ENCODE data around the gene LAPTM5. TPM values are rescaled to one million over a fixed set of nuclear protein-coding genes. Genes with fewer than 3 reads are reported as not detected.
A peak's percentile ranks its signal among the peaks of the same experiment; 100 is the strongest.

LAPTM5 gene
- total RNA-seq, 1 donor from 2014 or later, result 31.5 TPM

DNA sequence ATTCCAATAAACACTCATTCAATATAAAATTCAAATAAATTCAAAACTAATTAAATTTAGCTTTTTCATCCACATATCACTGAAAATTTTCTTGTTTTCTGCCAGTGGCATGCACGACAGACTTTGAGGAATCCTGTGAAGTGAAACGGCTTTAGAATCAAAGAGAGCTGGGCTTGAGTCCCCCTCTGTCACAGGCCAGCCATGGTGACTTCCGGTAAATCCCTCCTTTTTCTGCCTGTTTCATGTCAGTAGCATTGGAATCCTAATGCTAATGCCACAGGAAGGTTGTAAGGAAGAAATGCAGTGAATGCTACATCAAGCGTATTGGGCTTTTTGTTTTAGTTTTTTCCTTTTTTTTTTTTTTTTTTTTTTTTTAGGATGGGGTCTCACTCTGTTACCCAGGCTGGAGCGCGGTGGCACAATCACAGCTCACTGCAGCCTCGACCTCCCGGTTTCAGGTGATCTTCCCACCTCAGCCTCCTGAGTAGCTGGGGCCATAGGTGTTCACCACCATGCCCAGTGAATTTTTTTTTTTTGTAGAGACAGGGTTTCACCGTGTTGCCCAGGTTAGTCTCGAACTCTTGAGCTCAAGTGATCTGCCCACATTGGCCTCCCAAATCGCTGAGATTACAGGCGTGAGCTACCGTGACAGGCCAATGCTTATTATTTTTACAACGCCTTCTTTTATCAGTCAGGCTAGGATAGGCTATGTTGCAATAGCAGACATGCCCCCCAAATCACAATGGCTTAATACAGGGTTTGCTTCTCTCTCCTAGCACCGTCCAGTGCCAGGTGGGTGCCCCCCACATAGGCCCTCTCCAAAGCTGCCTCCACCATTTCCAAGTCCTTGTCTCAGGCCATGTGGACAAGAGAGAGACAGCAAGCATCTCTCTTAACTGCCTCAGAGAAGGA lies 30.5 kb downstream of the LAPTM5 start:
- DNase-seq (ENCODE audit: missing footprints) (no peak), ATAC-seq (no peak)
- intact Hi-C loops (cut with DNase I), result no loop called here

DNA sequence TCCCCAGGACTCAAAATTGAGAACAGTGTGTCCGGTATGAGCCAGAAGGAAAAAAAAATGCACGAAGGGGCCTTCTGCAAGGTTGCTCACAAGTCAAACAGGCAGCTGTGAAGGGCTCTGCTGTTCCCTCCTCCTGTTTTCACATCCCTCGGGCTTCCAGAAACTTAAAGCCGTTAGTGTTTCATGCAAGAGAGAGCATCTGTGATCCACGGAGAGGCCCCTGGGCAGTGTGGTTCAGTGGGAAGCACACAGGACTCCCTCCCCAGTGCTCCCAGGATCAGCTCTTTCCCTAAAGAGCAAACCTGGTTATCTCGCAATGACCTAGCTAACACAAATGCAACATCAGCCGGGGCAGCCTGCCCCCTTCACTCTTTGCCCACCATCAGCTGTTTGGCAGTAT lies 31.3 kb downstream of the LAPTM5 start:
- intact Hi-C loops (cut with DNase I), result no loop called here
- no peak for ATAC-seq
- no peak for DNase-seq (ENCODE audit: missing footprints)

DNA sequence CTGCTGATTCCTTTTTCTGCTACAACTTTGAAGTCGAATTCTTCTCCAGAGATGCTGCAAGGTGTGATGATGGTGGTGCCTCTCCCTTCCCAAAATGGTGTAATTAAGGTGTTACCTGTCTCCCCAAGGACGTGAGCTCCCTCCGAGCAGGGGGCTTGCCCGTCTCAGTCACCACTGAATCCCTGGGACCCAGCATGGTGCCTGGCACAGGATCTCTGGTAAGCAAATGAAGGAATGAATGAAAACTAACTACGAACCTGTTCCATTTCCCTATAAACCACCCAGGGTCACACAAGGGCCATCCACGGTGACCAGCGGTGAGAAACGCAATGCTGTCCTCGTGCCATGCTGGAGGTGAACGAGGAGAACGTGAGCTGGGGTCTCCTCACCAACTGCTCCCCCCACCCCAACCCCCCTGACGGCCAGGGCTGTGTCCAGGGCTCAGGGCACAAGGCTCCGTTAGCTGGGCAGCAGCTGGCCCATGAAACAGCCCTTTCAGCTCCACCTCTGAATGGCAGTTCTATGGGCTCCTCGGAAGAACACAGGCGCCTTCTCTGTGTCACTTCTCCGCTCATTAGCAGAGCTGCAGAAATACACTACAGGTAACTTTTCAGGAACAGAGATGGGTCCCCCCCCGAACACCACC lies 32.0 kb downstream of the LAPTM5 start:
- DNase-seq (ENCODE audit: missing footprints) (no peak), ATAC-seq (no peak)
- intact Hi-C loops (cut with DNase I), result no loop called here

- no peak for ATAC-seq
- DNase-seq (ENCODE audit: missing footprints), result no peak
- intact Hi-C loops (cut with DNase I), result no loop called here
Measured at GRCh38 chr1:30724655-30725421, 32.7 kb downstream of the LAPTM5 start.

DNA sequence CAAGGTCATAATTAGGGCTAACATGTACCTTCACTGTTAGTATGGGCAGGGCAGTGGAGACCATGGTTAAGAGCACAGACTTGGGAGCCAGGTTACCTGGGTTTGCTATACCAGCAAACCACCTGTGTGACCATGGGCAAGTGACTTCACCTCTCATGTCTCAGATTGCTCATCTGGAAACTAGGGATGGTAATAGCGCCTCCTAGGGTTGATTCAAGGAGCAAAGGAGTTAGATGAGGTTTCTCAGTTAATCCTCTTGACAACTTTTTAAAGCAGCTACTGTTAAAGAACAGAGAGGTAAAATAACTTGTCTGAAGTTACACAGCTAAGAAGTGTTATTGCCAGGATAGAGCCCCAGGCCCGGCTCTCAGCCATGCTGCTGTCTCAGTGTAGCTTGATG lies 33.4 kb downstream of the LAPTM5 start:
- intact Hi-C loops (cut with DNase I), result no loop called here
- DNase-seq (ENCODE audit: missing footprints) (no peak), ATAC-seq (no peak)

GRCh38 chr1:30723331-30723755 lies 34.2 kb downstream of the LAPTM5 start, which contains the start of gene MATN1:
Gene MATN1 (minus strand): TSS chr1:30723585. CDS start chr1:30723551, 34 bp downstream.
- DNase-seq (ENCODE audit: missing footprints), result no peak
- intact Hi-C loops (cut with DNase I), result no loop called here

GRCh38 chr1:30721812-30722537 lies 35.6 kb downstream of the LAPTM5 start:
- ATAC-seq, result no peak
- intact Hi-C loops (cut with DNase I), result no loop called here
- DNase-seq (ENCODE audit: missing footprints), result no peak

More at GRCh38 chr1:30723331-30723755, 34.2 kb downstream of the LAPTM5 start, which contains the start of gene MATN1:
- ATAC-seq, result no peak

DNA sequence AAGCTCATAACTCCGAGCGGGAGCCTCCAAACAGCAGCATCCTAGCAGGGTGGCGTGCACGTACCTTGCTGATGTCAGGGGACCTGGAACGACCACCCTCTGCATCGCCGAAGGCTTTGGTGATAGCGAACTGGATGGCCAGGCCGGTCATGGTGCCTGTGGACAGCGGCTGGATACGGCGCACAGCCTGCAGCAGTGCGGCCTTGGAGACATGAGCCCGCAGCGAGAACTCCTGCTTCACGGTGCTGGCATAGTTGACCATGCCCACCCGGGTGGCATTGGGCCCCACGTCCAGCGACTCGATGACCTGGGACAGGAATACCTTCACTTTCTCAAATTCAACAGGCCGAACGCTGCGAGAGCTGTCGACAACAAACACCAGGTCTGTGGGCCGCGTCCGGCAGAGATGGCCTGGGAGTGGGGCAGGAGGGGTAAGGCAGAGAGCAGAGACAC lies 36.2 kb downstream of the LAPTM5 start:
- ATAC-seq (no peak), DNase-seq (ENCODE audit: missing footprints) (no peak)
- intact Hi-C loops (cut with DNase I), result no loop called here

GRCh38 chr1:30720271-30721223 lies 37.0 kb downstream of the LAPTM5 start:
- DNase-seq (ENCODE audit: missing footprints) (no peak), ATAC-seq (no peak)
- intact Hi-C loops (cut with DNase I), result no loop called here

DNA sequence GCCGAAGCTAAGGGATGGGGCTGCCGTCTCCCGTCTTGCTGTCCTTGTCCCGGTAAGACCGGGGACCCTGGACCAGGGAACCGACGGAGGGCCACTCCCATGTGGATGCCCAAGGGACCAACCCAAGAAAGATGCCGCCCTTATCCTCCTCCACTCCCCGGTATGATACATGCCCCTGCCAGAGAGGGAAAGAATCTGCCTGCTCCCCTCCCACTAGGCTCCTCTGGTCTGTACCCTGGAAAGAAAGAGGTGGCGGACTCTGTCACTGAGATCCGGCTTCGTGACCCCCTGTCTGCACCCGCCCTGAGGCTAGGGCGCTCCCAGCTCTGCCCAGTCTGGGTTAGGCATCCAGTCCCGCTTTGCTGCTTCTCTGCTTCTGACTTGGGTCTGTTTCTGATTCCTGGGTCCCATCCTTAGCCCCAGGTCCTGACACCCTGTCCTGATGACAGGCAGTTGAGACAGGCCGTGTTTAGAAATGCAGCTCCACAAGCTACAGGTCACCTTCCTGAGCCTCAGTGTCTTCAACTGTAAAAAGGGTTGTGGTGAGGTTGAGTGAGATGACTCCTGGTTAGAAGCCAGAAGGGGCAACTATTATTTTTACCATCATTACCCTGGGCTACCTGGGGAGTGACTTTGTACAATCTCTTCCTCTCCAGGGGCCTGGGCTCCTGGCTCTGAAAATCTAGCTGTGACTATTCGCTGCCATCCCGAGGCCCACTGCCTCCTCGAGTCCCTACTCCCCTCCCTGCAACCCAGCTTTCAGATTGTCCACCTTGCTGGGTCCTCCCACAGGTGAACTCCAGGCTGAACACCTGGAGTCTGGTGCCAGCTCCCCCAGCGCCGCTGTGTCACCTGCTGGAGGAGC lies 37.9 kb downstream of the LAPTM5 start:
- ATAC-seq (no peak), DNase-seq (ENCODE audit: missing footprints) (no peak)
- intact Hi-C loops (cut with DNase I), result loop anchor here (1.0 kb wide), 1 partner anchor 60 kb away; no protein-coding TSS in a partner anchor

DNA sequence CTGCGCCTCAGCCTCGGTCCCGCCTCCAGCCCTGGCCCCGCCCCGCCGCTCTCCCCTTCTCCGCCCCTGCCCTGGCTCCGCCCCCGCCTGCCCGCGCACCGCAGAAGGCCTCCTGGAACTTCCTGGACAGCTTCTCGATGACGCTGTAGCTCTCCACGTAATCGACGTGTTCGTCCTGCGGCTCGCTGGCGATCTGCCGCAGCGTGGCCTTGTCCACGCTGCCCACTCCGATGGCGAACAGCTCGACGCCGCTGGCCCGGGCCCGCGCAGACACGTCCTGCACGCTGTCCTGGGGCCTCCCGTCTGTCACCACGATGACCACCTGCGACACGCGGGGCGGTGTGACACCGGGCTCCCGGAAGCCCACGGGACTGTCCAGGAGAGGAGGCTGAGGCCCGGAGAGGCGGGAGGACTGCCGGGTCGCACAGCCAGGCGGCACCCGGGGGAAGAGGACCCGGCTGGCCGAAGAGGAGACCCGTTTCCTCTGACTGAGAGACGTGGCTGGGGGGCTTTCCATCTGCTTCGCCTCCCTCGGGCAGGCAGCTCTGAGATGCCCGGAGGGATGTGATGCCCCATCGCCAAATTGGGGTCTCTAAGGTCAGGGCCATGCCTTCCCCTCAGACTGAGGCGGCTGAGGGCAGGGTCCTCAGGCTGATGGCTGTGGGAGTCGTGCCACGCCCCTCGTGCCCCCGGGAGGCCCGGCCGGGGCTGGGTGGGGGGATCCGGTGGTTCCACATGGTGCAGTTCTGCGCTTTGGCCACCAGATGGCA lies 38.8 kb downstream of the LAPTM5 start:
- DNase-seq (ENCODE audit: missing footprints), result peak; percentile 90
- intact Hi-C loops (cut with DNase I), result loop anchor here (1.0 kb wide), 2 partner anchors 60 to 192 kb away; no protein-coding TSS in a partner anchor
- ATAC-seq, result peak; percentile 89

- intact Hi-C loops (cut with DNase I), result loop anchor here (1.0 kb wide), 1 partner anchor 193 kb away; no protein-coding TSS in a partner anchor
- peak; percentile 91 for ATAC-seq
- peak; percentile 100 for DNase-seq (ENCODE audit: missing footprints)
Measured at GRCh38 chr1:30718091-30718635, 39.4 kb downstream of the LAPTM5 start.

- intact Hi-C loops (cut with DNase I), result no loop called here
- ATAC-seq, result no peak
- DNase-seq (ENCODE audit: missing footprints), result peak; percentile 64
Measured at GRCh38 chr1:30716646-30717045, 40.9 kb downstream of the LAPTM5 start.

GRCh38 chr1:30715886-30716285 lies 41.7 kb downstream of the LAPTM5 start:
- DNase-seq (ENCODE audit: missing footprints), result peak; percentile 54
- ATAC-seq, result no peak

GRCh38 chr1:30715216-30715615 lies 42.4 kb downstream of the LAPTM5 start:
- ATAC-seq, result no peak
- intact Hi-C loops (cut with DNase I), result no loop called here

More at GRCh38 chr1:30715886-30716285, 41.7 kb downstream of the LAPTM5 start:
- intact Hi-C loops (cut with DNase I), result no loop called here

More at GRCh38 chr1:30715216-30715615, 42.4 kb downstream of the LAPTM5 start:
- DNase-seq (ENCODE audit: missing footprints), result no peak

Data from Right ventricle myocardium inferior (tissue), 1 donor.